HL-60 (cell line): Measurements from ENCODE around the gene USP40.

ENCODE experiments used
- DNase-seq, 2 experiments: peaks; one replicate each; pipeline ENCODE4 v3.0.0-alpha.2; 2010 to 2020; ENCODE audit warnings: low read depth in 1 of 2, low spot score in 1 of 2
- H3K27ac ChIP-seq: fragments of 250-450 bp; sonication (Bioruptor Pico); replicated peaks from 2 replicates; pipeline ENCODE4 v1.5.1; 2020; ENCODE audit warnings: mild to moderate bottlenecking, moderate library complexity
- H3K27me3 ChIP-seq: fragments of 250-450 bp; sonication (Bioruptor Pico); 2 replicates; pipeline ENCODE4 v1.5.1; 2021; ENCODE audit warnings: mild to moderate bottlenecking, moderate library complexity; ENCODE audit not compliant: insufficient read depth, poor library complexity, severe bottlenecking
- H3K4me3 ChIP-seq: replicated peaks from 2 replicates; pipeline ENCODE4 v1.5.1; 2011; ENCODE audit warnings: mild to moderate bottlenecking, control low read depth, low read length; ENCODE audit not compliant: insufficient read depth
- GABPA ChIP-seq: IDR thresholded peaks from 2 replicates; pipeline ENCODE4 v1.6.1; 2012; ENCODE audit warnings: low read depth
- POLR2AphosphoS5 ChIP-seq: IDR thresholded peaks from 2 replicates; pipeline ENCODE4 v1.6.1; 2012; ENCODE audit warnings: low read depth
- SPI1 ChIP-seq: IDR thresholded peaks from 2 replicates; pipeline ENCODE4 v1.6.1; 2012; ENCODE audit warnings: low read depth, mild to moderate bottlenecking, borderline replicate concordance
- TF ChIP-seq, protein P1 (sequence below): IDR thresholded peaks from one replicate; pipeline ENCODE4 v1.5.1; 2011; ENCODE audit warnings: low read length, control low read depth, inconsistent platforms; ENCODE audit not compliant: insufficient read depth
- TF ChIP-seq, protein P2 (sequence below): IDR thresholded peaks from 2 replicates; pipeline ENCODE4 v1.6.1; 2012; ENCODE audit warnings: low read depth; ENCODE audit not compliant: insufficient replicate concordance

The USP40 gene

DNA sequence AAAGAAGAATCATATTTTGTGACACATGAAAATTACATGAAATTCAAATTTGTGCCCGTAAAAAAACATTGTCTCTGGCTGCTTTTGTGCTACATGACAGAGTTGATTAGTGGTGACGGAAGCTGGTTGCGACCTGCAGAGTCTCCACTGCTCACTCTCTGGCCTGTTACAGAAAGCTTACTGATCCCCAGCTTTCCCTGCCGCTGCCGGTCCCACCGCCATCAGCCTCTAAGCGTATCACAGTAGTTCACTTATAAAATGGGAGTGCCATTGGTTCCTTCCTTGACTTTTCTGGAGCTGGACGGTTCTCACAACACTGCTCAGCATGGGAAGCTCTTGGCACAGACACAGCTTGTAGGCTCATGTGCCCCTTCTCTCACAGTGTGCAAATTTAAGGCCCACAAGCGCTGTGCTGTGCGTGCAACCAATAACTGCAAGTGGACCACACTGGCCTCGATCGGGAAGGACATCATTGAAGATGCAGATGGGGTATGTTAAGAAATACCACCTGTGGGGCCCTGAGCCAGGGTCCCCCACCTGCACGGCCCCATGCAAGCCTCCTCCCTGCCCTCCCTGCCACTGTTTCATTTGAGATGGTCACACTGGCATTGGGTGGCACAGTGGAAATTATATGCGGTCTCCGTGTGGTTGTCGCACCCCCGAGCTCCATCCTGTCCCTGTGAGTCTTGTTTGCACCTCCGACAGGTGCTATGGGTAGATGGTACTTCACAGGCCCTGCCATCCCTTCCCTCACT lies 131.0 kb downstream of the USP40 start:
- Histone ChIP-seq H3K27ac (no peak overlapping the region), H3K27me3 (no peaks in the 10 kb centered on the region), H3K4me3 (no peak overlapping the region)
- TF ChIP-seq GABPA (no peak), POLR2AphosphoS5 (no peak), SPI1 (no peak)
- TF ChIP-seq, protein P1, sequence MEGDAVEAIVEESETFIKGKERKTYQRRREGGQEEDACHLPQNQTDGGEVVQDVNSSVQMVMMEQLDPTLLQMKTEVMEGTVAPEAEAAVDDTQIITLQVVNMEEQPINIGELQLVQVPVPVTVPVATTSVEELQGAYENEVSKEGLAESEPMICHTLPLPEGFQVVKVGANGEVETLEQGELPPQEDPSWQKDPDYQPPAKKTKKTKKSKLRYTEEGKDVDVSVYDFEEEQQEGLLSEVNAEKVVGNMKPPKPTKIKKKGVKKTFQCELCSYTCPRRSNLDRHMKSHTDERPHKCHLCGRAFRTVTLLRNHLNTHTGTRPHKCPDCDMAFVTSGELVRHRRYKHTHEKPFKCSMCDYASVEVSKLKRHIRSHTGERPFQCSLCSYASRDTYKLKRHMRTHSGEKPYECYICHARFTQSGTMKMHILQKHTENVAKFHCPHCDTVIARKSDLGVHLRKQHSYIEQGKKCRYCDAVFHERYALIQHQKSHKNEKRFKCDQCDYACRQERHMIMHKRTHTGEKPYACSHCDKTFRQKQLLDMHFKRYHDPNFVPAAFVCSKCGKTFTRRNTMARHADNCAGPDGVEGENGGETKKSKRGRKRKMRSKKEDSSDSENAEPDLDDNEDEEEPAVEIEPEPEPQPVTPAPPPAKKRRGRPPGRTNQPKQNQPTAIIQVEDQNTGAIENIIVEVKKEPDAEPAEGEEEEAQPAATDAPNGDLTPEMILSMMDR, result no peak
- TF ChIP-seq, protein P2, sequence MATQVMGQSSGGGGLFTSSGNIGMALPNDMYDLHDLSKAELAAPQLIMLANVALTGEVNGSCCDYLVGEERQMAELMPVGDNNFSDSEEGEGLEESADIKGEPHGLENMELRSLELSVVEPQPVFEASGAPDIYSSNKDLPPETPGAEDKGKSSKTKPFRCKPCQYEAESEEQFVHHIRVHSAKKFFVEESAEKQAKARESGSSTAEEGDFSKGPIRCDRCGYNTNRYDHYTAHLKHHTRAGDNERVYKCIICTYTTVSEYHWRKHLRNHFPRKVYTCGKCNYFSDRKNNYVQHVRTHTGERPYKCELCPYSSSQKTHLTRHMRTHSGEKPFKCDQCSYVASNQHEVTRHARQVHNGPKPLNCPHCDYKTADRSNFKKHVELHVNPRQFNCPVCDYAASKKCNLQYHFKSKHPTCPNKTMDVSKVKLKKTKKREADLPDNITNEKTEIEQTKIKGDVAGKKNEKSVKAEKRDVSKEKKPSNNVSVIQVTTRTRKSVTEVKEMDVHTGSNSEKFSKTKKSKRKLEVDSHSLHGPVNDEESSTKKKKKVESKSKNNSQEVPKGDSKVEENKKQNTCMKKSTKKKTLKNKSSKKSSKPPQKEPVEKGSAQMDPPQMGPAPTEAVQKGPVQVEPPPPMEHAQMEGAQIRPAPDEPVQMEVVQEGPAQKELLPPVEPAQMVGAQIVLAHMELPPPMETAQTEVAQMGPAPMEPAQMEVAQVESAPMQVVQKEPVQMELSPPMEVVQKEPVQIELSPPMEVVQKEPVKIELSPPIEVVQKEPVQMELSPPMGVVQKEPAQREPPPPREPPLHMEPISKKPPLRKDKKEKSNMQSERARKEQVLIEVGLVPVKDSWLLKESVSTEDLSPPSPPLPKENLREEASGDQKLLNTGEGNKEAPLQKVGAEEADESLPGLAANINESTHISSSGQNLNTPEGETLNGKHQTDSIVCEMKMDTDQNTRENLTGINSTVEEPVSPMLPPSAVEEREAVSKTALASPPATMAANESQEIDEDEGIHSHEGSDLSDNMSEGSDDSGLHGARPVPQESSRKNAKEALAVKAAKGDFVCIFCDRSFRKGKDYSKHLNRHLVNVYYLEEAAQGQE, result no peak
- no peak for DNase-seq

DNA sequence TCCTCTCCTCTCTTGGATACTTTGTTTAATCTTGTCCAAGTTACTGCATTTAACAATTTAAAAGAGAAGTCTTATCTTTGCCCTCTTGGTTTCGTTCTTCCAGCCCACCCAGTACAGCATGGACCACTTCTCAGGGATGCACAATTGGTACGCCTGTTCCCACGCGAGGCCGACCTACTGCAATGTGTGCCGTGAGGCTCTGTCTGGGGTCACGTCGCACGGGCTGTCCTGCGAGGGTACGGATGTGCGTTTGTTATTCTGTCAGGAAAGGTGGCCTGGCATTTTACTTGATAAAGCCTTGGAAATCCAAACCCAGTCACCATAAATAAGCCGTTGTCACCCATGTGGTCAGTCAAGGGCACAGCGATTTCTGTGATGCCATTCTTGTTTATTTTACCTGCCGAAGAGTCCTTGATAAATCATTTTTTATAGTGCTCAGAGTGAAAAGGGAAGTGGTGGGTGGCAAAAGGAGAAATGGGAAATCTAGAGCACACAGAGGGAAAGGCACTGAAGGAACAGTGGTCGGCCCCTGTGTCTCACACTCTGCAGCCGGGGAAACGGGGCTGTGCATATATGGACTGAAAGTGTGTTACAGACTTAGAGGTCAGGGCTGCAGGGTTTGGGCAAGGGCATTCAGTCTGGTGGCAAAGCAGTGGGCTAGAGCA lies 131.8 kb downstream of the USP40 start:
- TF ChIP-seq SPI1 (peak; percentile 95), GABPA (no peak)
- Histone ChIP-seq H3K27ac (no peak overlapping the region), H3K4me3 (no peak overlapping the region), H3K27me3 (no peaks in the 10 kb centered on the region)
- no peak for DNase-seq

DNA sequence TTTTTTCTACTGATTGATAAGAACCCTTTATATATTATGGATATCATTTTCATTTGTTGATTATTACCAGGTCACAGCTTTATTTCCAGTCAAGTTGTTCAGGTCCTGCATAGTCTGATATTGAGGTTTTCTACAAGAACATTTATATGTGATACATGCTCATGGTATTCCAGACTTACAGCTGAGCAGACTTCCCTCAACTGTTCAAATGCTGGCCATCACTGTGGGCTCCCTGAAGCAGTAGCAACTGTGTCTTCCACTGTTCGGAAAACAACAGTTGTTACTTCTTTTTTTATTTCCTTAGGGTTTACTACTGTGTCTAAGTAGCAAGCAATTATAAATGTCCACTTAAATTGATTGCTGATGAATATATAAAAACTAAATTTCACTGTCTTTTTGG lies 132.8 kb downstream of the USP40 start:
- no peak overlapping the region for H3K27ac ChIP-seq
- TF ChIP-seq, protein P2, result no peak
- TF ChIP-seq SPI1 (no peak), GABPA (no peak), POLR2AphosphoS5 (no peak)
- TF ChIP-seq, protein P1, result no peak
- no peak for DNase-seq
- H3K4me3 ChIP-seq, result no peak overlapping the region
- no peaks in the 10 kb centered on the region for H3K27me3 ChIP-seq

DNA sequence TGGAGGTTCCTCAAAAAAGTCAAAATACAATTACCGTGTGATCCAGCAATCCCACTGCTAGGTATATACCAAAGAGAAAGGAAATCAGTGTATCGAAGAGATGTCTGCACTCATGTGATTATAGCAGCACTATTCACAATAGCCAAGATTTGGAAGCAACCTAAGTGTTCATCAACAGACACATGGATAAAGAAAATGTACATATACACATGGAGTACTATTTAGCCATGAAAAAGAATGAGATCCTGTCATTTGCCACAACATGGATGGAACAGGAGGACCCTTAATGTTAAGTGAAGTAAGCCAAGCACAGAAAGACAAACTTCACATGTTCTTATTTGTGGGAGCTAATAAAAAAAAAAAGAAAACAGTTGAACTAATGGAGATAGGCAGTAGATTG lies 133.6 kb downstream of the USP40 start:
- Histone ChIP-seq H3K4me3 (no peak overlapping the region), H3K27ac (no peak overlapping the region), H3K27me3 (no peaks in the 10 kb centered on the region)
- TF ChIP-seq GABPA (no peak), SPI1 (no peak), POLR2AphosphoS5 (no peak)
- TF ChIP-seq, protein P1, result no peak
- TF ChIP-seq, protein P2, result no peak
- no peak for DNase-seq
